ENCODE results near the gene NSG1. TPM values are rescaled to one million over a fixed set of nuclear protein-coding genes. Genes with fewer than 3 reads are reported as not detected.
"Not testable (repeated sequence)": the region's sequence is repeated elsewhere in the genome, so short reads cannot be mapped to it uniquely, and the experiment has no call there.

The NSG1 gene
- total RNA-seq, 1 donor from 2014 or later: not detected

GRCh38 chr4:4343038-4343437, 43.9 kb upstream of the NSG1 start:
- Mint-ChIP-seq H3K9me3 (ENCODE audit: unreplicated experiment) (no peaks in the 10 kb centered on the region), H3K36me3 (ENCODE audit: unreplicated experiment) (no peaks in the 10 kb centered on the region), H3K27ac (ENCODE audit: unreplicated experiment) (no peak overlapping the region), H3K4me1 (ENCODE audit: unreplicated experiment) (no peaks in the 10 kb centered on the region), H3K27me3 (ENCODE audit: unreplicated experiment) (peaks cover 23% of the 10 kb centered on the region), H3K4me3 (ENCODE audit: unreplicated experiment) (no peak overlapping the region)
- no peak for TF ChIP-seq CTCF (IDR thresholded peaks at IDR 0.05)
- no peak for DNase-seq (ENCODE audit: extremely low spot score, unreplicated experiment)

GRCh38 chr4:4344915-4345527, 41.9 kb upstream of the NSG1 start:
- Mint-ChIP-seq H3K36me3 (ENCODE audit: unreplicated experiment) (no peaks in the 10 kb centered on the region), H3K4me3 (ENCODE audit: unreplicated experiment) (no peak overlapping the region), H3K9me3 (ENCODE audit: unreplicated experiment) (no peaks in the 10 kb centered on the region), H3K4me1 (ENCODE audit: unreplicated experiment) (no peaks in the 10 kb centered on the region), H3K27ac (ENCODE audit: unreplicated experiment) (no peak overlapping the region), H3K27me3 (ENCODE audit: unreplicated experiment) (peaks cover 24% of the 10 kb centered on the region)
- no peak for DNase-seq (ENCODE audit: extremely low spot score, unreplicated experiment)
- no peak for TF ChIP-seq CTCF (IDR thresholded peaks at IDR 0.05)

- DNase-seq (ENCODE audit: extremely low spot score, unreplicated experiment): no peak
- Mint-ChIP-seq H3K9me3 (ENCODE audit: unreplicated experiment) (no peaks in the 10 kb centered on the region), H3K27ac (ENCODE audit: unreplicated experiment) (no peak overlapping the region), H3K4me3 (ENCODE audit: unreplicated experiment) (no peak overlapping the region), H3K36me3 (ENCODE audit: unreplicated experiment) (no peaks in the 10 kb centered on the region), H3K27me3 (ENCODE audit: unreplicated experiment) (peaks cover 24% of the 10 kb centered on the region), H3K4me1 (ENCODE audit: unreplicated experiment) (no peaks in the 10 kb centered on the region)
- TF ChIP-seq CTCF (IDR thresholded peaks at IDR 0.05): no peak
Measured at GRCh38 chr4:4347585-4347984, 39.3 kb upstream of the NSG1 start.

- not testable (repeated sequence) for H3K4me3 Mint-ChIP-seq (ENCODE audit: unreplicated experiment); H3K9me3 Mint-ChIP-seq (ENCODE audit: unreplicated experiment); H3K36me3 Mint-ChIP-seq (ENCODE audit: unreplicated experiment); H3K27ac Mint-ChIP-seq (ENCODE audit: unreplicated experiment); DNase-seq (ENCODE audit: extremely low spot score, unreplicated experiment); H3K4me1 Mint-ChIP-seq (ENCODE audit: unreplicated experiment)
- peaks cover 21% of the 10 kb centered on the region for H3K27me3 Mint-ChIP-seq (ENCODE audit: unreplicated experiment)
Measured at GRCh38 chr4:4348585-4348984, 38.3 kb upstream of the NSG1 start.

GRCh38 chr4:4349867-4350266, 37.0 kb upstream of the NSG1 start:
- Mint-ChIP-seq H3K36me3 (ENCODE audit: unreplicated experiment) (no peaks in the 10 kb centered on the region), H3K4me3 (ENCODE audit: unreplicated experiment) (no peak overlapping the region), H3K27me3 (ENCODE audit: unreplicated experiment) (peaks cover 24% of the 10 kb centered on the region), H3K27ac (ENCODE audit: unreplicated experiment) (no peak overlapping the region), H3K9me3 (ENCODE audit: unreplicated experiment) (no peaks in the 10 kb centered on the region), H3K4me1 (ENCODE audit: unreplicated experiment) (no peaks in the 10 kb centered on the region)
- TF ChIP-seq CTCF (IDR thresholded peaks at IDR 0.05): no peak
- DNase-seq (ENCODE audit: extremely low spot score, unreplicated experiment): no peak

GRCh38 chr4:4350909-4351308, 36.0 kb upstream of the NSG1 start:
- no peaks in the 10 kb centered on the region for H3K9me3 Mint-ChIP-seq (ENCODE audit: unreplicated experiment)
- no peak overlapping the region for H3K4me3 Mint-ChIP-seq (ENCODE audit: unreplicated experiment)
- H3K27ac Mint-ChIP-seq (ENCODE audit: unreplicated experiment): no peak overlapping the region
- H3K27me3 Mint-ChIP-seq (ENCODE audit: unreplicated experiment): peaks cover 32% of the 10 kb centered on the region
- H3K36me3 Mint-ChIP-seq (ENCODE audit: unreplicated experiment): no peaks in the 10 kb centered on the region
- DNase-seq (ENCODE audit: extremely low spot score, unreplicated experiment): no peak
- H3K4me1 Mint-ChIP-seq (ENCODE audit: unreplicated experiment): no peaks in the 10 kb centered on the region
- no peak for TF ChIP-seq CTCF (IDR thresholded peaks at IDR 0.05)

All from osteocyte (in vitro differentiated cells).